ENCODE data around the gene COL11A2.

Gene COL11A2

GRCh38 chr6:33206864-33207551 lies 14.7 kb upstream of the COL11A2 start:
- DNase-seq (ENCODE audit: low read depth, low spot score), result peak; percentile 85

DNA sequence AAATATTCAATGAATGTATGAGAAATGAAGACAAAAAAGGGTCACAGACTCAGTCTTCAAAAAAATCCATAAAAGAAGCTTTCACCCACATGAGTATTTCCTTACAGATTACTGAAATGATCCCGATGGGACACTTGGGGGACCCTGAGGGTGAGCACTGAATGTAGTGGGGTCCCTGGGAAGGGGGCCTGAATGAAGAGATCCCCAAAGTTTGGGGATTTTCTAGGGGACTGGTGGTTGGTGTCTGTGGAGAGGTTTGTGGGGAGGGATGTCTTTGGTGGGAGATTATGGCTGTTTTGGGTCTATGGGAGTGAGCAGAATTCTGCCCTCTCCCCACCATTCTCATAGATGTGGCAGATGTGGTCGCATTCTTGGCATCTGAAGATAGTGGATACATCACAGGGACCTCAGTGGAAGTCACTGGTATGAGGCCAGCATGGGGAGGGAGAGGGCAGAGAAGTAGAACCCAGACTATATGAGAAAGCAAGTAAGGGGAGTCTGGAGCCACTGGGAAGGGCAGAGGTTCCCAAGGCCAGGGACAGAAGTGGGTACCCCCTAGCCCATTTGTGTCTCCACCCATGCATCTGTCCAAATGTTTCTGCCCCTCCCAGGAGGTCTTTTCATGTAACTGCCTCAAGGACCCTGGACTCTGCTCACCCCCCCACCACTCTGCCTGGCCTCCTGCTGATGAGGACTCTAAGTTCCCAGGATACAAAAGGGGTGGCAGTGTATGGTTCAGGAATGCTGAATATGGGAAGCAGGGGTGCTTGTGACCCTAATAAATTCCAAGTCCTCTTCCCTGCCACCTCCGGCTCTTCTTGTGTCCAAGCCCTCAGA lies 14.0 kb upstream of the COL11A2 start:
- DNase-seq (ENCODE audit: low read depth, low spot score), result peak; percentile 68

DNA sequence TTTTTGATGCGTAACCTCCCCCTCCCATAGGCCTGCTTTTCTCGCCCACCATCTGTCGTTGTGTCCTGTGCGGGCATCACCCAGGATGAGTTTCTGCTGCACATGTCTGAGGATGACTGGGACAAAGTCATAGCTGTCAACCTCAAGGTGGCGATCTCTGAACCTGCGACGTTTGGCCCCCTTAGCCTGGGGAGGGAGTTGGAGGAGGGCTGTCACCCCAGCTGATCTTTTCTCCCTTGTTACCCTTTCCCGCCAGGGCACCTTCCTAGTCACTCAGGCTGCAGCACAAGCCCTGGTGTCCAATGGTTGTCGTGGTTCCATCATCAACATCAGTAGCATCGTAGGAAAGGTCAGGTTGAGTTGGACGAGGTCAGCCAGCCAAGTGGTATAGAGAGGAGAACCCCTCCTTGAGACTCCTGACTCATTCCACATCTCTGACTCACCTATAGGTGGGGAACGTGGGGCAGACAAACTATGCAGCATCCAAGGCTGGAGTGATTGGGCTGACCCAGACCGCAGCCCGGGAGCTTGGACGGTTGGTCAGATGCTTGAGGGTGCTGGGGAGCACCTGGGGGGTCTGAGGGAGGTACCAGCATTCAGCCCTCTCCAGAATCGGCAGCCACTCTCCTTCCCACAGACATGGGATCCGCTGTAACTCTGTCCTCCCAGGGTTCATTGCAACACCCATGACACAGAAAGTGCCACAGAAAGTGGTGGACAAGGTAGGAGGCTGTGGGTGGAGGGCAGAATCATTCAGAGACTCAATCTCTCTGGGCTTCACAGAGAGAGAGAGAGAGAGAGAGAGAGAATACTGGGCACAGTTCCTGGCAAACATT lies 13.1 kb upstream of the COL11A2 start:
- peak; percentile 90 for DNase-seq (ENCODE audit: low read depth, low spot score)

DNA sequence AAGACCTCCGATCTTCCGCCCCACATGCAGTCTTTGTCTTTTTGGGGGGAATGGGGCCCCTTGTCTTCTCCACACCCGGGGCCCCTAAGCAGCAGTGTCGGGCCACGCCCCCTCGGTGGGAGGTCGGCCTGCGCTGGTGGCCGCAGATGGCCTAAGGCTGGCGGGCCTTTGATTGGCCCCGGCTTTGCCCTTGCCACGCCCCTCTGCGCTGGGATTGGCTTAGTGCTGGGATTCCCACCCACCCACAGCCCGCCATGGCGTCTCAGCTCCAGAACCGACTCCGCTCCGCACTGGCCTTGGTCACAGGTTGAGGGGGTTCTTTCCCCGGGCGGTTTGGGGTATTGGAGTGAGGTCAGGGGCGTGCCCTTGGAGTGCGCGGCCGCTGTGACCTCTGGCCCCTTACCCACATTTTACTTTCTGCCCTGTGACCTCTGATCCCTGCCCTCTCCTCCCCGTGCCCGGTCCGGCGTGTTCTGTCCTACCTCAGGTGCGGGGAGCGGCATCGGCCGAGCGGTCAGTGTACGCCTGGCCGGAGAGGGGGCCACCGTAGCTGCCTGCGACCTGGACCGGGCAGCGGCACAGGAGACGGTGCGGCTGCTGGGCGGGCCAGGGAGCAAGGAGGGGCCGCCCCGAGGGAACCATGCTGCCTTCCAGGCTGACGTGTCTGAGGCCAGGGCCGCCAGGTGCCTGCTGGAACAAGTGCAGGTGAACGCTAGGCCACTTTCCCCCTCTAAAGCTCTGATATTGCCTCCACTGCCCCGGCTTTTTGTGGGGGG lies 12.3 kb upstream of the COL11A2 start, which contains the start of gene HSD17B8:
Gene HSD17B8 (plus strand): TSS at position 241 of the 776 bp plus-strand sequence. CDS start 14 bp downstream, at position 255.
- peak; percentile 97 for DNase-seq (ENCODE audit: low read depth, low spot score)

GRCh38 chr6:33204165-33204414 lies 11.8 kb upstream of the COL11A2 start:
- DNase-seq (ENCODE audit: low read depth, low spot score), result no peak

- DNase-seq (ENCODE audit: low read depth, low spot score), result no peak
Measured at GRCh38 chr6:33203443-33204164, 11.3 kb upstream of the COL11A2 start.

GRCh38 chr6:33202799-33203198 lies 10.5 kb upstream of the COL11A2 start:
- no peak for DNase-seq (ENCODE audit: low read depth, low spot score)

- no peak for DNase-seq (ENCODE audit: low read depth, low spot score)
Measured at GRCh38 chr6:33201935-33202334, 9.7 kb upstream of the COL11A2 start.

DNA sequence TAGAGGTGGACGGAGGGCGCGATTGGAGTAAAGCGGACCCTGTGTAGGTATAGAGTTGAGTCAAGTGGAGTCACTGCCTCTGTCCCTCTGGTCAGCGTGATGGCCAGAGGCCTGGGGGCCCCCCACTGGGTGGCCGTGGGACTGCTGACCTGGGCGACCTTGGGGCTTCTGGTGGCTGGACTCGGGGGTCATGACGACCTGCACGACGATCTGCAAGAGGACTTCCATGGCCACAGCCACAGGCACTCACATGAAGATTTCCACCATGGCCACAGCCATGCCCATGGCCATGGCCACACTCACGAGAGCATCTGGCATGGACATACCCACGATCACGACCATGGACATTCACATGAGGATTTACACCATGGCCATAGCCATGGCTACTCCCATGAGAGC lies 8.9 kb upstream of the COL11A2 start:
- no peak for DNase-seq (ENCODE audit: low read depth, low spot score)

GRCh38 chr6:33200219-33201146 lies 8.2 kb upstream of the COL11A2 start, which contains the start of the genes RXRB and SLC39A7:
TSS of gene RXRB (minus strand) at chr6:33200665. CDS start at chr6:33200476, 189 bp downstream.
TSS of gene SLC39A7 (plus strand) at chr6:33200867. CDS start at chr6:33201246, 379 bp downstream.
- peak; percentile 100 for DNase-seq (ENCODE audit: low read depth, low spot score)

DNA sequence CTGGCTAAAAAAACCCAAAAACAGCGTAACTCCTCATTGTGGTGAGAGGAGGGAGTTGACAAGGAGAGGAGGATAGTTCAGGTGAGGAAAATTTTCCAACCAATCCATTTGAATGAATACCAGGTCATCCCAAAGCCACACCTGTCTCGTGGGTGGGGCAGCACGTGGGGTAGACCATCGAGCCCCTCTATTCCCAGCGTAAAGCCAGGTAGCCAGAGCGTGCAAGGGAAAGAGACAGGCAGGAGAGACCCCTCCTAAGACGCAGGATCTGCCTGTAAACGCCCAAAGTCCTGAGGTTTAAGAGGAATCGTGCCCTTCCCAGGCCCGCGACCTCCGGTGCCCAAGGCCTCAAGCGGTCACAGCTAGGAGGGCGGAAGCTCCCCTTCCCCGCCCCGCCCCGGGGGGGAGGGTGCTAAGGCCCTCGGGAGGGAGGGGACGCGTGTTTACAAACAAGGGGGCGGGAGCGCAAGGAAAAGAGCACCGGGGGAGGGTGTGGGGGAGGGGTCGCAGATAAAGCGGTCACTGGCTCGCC lies 7.5 kb upstream of the COL11A2 start:
- DNase-seq (ENCODE audit: low read depth, low spot score), result peak; percentile 79

DNA sequence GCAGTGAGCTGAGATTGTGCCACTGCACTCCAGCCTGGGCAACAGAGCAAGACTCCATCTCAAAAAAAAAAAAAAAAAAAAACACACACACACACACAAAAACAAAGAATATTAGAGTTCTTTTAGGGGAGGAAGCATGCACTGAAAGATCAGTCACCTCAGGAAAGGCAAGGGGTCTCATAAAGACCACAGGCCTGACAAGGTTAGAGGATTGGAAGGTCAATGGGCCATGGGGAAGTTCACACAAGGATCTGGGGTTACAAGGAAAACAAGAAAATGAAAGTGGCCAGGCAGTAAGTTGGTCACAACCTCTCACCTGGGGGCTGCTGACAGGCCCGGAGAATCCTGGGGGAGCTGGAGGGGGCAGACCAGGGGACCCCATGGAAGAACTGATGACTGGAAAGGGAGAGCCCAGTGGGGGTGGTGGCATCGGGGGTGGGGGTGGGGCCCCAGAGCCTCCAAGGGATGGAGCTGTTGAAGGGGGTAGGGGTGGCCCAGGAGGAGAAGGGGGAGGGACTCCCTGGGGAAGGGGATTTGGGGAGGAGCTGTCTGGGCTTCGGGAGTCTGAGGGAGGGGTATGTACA lies 6.7 kb upstream of the COL11A2 start:
- no peak for DNase-seq (ENCODE audit: low read depth, low spot score)

DNA sequence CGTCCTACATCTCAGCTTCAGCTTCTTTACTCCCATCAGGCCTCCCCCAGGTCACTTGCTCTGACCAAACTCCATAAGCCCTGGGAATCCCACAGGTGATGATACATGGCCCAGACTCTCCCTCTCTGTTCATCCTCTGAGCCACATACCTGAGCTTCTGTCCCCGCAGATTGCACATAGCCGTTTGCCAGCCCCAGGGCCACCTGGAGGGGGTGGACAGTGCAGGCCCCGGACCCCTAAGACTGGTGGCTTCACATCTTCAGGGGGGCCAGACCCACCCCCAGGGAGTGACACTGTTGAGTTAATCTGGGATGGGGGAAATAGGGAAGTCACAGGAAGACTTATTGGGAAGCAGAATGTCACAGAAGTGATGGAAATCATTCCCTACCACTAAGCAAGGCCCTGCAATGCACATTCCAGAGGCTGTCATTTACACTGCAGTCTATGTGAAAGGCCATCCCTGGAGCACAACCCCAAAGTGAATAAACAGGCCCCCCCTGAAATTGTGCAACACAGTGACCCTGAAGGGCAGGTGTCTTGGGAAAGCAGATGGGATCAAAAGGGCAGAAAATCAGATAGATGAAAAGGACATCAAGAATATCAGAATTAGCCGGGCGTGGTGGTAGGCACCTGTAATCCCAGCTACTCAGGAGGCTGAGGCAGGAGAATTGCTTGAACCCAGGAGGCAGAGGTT lies 6.0 kb upstream of the COL11A2 start:
- no peak for DNase-seq (ENCODE audit: low read depth, low spot score)

GRCh38 chr6:33197431-33198048 lies 5.3 kb upstream of the COL11A2 start:
- DNase-seq (ENCODE audit: low read depth, low spot score), result peak; percentile 80

DNA sequence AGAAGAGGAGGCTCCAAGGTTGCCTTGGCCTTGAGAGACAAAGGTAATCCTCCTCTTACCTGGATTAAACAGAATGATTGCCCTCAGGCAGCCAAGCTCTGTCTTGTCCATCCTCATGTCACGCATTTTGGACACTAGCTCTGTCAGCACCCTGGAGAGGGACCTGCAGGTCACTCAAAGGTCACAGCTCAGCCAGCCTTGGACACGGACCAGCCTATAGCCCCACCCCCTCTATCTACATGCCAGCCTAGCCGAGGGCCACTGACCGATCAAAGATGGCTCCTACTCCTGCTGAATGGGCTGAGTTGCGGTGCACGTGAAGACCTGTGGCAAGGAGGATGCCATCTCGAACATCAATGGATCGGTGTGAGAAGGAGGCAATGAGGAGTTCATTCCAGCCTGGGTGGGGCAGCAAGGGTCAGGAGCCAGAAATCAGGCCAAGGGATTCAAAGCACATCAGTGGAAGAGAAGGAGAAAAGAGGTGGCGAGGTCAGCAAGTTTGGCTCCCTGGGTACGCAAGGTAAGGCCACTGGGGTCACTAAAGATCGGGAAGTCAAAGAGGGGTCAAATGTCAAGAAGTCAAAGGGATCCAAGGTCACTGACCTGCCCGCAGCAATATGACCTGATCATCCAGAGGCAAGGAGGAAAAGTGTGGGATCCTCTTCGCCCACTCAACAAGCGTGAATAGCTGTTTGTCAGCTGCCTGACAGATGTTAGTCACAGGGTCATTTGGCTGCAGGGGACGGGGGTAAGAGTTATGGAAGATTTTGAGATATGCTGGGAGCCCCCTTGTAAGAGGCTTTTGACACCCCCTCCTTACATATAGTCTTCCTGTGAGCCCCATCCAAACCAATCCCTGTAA lies 3.3 kb upstream of the COL11A2 start:
- DNase-seq (ENCODE audit: low read depth, low spot score), result no peak

- DNase-seq (ENCODE audit: low read depth, low spot score), result no peak
Measured at GRCh38 chr6:33194431-33194979, 2.2 kb upstream of the COL11A2 start.

DNA sequence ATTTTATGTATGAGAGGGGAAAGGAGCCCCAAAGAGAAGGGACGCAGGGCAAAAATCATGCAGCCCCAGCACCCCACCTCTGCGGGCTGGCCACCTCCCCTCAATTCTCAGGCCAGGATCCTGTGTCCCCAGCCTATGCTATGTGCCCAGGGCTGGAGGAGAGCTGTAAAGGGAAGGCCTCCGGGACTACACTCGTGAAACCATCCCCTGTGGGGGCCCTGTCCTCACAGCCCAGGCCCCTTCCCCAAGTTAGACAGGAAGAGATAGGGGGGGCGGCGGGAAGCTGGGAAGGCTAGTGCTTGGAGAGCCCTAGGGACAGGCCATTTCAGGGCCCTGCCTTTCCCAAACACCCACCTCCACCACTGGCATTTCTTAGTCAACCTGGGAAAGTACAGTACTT lies 1.4 kb upstream of the COL11A2 start:
- no peak for DNase-seq (ENCODE audit: low read depth, low spot score)

Data from astrocyte of the hippocampus (primary cell).